NB4 (cell line): ENCODE data around the gene SALL3.

Source experiments
- DNase-seq: peaks from one replicate; pipeline ENCODE4 v3.0.0; 2010; ENCODE audit warnings: low read depth
- H3K4me3 ChIP-seq: one replicate; pipeline ENCODE4 v1.5.1; 2011; ENCODE audit warnings: mild to moderate bottlenecking, low read depth, low read length, moderate library complexity
- MYC ChIP-seq: IDR thresholded peaks from 2 replicates; pipeline ENCODE4 v1.6.1; 2011; ENCODE audit warnings: low read depth, low read length
- POLR2A ChIP-seq: IDR thresholded peaks from 2 replicates; pipeline ENCODE4 v1.6.1; 2011; ENCODE audit warnings: mild to moderate bottlenecking; ENCODE audit not compliant: insufficient read length; ENCODE audit errors: extremely low read depth
- TF ChIP-seq, protein P1 (sequence below): IDR thresholded peaks from one replicate; pipeline ENCODE4 v1.5.1; 2012; ENCODE audit warnings: low read depth, low read length
- TF ChIP-seq, protein P2 (sequence below): IDR thresholded peaks from 2 replicates; pipeline ENCODE4 v1.6.1; 2011; ENCODE audit warnings: low read depth, low read length

The SALL3 gene

DNA sequence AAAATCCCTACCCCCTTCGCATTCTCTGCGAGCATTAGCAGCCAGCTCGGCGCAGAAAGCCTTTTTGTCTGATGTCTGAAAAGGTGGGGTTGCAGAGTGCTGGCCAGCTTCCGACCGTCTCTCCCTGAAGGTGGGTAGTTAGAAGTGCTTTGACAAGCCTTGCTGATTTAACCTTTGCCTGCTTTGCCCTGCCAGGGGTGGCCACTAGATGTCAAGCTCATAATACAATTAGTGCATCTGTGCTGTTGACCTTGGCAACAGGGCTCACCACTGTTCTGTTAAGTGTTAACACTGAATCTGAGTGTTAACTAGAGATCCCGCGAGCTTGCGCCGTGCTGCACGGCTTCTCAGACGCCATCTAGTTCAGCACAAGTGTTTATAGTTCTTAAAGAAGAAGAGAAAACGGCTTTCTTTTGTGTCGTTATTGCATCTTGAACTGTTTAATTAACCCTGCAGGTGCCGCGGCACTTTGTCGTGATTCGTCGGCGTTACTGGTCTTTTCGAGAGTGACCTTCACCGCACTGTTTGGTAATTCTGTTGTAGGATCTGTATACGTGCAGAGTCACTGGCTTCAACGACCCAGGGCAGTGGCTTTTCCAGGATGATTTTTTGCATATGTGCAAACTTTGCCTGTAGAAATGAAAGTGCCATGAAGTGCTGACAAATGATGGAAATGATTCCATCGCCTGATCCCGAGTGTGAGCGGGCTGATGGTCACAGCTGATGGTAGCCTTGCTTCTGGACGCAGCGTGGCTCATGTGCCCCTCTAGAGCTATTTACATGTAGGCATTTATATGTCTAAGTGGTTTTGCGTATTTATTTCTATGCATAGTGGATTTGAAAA is 5.5 kb downstream of the SALL3 start:
- TF ChIP-seq, protein P1, sequence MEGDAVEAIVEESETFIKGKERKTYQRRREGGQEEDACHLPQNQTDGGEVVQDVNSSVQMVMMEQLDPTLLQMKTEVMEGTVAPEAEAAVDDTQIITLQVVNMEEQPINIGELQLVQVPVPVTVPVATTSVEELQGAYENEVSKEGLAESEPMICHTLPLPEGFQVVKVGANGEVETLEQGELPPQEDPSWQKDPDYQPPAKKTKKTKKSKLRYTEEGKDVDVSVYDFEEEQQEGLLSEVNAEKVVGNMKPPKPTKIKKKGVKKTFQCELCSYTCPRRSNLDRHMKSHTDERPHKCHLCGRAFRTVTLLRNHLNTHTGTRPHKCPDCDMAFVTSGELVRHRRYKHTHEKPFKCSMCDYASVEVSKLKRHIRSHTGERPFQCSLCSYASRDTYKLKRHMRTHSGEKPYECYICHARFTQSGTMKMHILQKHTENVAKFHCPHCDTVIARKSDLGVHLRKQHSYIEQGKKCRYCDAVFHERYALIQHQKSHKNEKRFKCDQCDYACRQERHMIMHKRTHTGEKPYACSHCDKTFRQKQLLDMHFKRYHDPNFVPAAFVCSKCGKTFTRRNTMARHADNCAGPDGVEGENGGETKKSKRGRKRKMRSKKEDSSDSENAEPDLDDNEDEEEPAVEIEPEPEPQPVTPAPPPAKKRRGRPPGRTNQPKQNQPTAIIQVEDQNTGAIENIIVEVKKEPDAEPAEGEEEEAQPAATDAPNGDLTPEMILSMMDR = peak; percentile 23
- no peak for TF ChIP-seq MYC
- DNase-seq = peak; percentile 51
- no peak overlapping the region for H3K4me3 ChIP-seq

DNA sequence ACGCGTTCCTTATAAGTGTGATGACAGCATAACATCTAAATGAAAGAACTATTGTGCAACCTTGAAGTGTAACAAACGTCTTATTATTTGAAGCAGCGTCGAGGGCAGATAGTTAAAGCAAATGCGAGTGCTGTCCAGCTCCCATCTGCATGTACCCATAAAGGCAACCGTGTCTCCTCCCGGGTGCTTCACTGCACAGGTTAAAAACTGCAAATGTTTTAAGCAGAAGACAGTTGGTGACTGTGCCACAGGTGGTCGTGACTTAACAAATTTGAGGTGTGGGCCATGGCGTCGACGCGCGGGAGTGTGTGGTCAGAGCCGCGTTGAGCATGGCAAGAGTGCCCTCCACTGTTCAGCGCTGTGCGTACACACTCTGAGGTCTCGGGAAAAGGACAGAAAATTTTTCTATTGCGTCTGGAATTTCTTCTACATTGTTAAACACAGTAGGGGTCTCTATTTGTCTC is 6.4 kb downstream of the SALL3 start:
- DNase-seq = peak; percentile 68
- no peak overlapping the region for H3K4me3 ChIP-seq
- TF ChIP-seq, protein P1 = peak; percentile 62
- TF ChIP-seq POLR2A (no peak), MYC (no peak)
- TF ChIP-seq, protein P2, sequence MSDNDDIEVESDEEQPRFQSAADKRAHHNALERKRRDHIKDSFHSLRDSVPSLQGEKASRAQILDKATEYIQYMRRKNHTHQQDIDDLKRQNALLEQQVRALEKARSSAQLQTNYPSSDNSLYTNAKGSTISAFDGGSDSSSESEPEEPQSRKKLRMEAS = no peak

DNA sequence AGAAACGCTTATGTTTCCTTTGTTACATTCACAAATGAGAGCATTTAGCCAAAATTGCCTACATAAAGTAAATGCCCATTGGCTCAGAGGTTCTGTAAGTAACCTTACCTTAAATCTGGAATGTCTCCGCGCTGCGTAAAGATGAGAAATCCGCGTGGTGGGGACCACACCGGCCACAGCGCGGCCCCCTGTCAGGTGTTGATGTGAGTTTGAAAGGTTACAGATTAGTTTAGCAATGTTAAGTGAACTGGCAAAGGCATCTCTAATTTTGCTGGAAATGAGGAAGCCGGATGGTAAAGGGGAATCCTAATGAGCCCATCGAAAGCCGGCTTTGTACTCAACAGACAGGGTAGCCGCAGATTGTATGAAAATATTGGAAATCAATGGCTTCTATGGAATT is 11.8 kb downstream of the SALL3 start:
- no peak for DNase-seq
- no peak overlapping the region for H3K4me3 ChIP-seq
- TF ChIP-seq, protein P2 = no peak
- TF ChIP-seq, protein P1 = no peak
- TF ChIP-seq POLR2A (no peak), MYC (no peak)

DNA sequence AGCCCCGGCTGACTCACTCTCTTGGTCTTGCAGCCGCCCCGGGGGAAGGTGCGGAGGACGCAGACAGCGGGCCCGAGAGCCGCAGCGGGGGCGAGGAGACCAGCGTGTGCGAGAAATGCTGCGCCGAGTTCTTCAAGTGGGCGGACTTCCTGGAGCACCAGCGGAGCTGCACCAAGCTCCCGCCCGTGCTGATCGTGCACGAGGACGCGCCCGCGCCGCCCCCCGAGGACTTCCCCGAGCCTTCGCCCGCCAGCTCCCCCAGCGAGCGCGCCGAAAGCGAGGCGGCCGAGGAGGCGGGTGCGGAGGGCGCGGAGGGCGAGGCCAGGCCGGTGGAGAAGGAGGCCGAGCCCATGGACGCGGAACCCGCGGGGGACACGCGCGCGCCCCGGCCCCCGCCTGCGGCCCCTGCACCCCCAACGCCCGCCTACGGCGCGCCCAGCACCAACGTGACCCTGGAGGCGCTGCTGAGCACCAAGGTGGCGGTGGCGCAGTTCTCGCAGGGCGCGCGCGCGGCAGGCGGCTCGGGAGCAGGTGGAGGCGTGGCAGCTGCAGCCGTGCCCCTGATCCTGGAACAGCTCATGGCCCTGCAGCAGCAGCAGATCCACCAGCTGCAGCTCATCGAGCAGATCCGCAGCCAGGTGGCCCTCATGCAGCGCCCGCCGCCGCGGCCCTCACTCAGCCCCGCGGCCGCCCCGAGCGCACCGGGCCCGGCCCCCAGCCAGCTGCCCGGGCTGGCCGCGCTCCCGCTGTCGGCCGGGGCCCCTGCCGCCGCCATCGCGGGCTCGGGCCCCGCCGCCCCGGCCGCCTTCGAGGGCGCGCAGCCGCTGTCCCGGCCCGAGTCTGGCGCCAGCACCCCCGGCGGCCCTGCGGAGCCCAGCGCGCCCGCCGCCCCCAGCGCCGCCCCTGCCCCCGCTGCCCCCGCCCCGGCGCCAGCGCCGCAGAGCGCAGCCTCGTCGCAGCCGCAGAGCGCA is 12.7 kb downstream of the SALL3 start:
- DNase-seq = no peak
- no peak overlapping the region for H3K4me3 ChIP-seq
- TF ChIP-seq MYC (no peak), POLR2A (no peak)
- TF ChIP-seq, protein P1 = no peak
- TF ChIP-seq, protein P2 = no peak

DNA sequence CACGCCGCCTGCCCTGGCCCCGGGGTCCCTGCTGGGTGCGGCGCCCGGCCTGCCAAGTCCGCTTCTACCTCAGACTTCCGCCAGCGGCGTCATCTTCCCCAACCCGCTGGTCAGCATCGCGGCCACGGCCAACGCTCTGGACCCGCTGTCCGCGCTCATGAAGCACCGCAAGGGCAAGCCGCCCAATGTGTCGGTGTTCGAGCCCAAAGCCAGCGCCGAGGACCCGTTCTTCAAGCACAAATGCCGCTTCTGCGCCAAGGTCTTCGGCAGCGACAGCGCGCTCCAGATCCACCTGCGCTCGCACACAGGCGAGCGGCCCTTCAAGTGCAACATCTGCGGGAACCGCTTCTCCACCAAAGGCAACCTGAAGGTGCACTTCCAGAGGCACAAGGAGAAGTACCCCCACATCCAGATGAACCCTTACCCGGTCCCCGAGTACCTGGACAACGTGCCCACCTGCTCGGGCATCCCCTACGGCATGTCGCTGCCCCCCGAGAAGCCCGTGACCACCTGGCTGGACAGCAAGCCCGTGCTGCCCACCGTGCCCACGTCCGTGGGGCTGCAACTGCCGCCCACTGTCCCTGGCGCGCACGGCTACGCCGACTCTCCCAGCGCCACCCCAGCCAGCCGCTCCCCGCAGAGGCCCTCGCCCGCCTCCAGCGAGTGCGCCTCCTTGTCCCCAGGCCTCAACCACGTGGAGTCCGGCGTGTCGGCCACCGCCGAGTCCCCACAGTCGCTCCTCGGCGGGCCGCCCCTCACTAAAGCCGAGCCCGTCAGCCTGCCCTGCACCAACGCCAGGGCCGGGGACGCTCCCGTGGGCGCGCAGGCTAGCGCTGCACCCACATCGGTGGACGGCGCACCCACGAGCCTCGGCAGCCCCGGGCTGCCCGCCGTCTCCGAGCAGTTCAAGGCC is 13.7 kb downstream of the SALL3 start:
- no peak overlapping the region for H3K4me3 ChIP-seq
- TF ChIP-seq, protein P1 = no peak
- TF ChIP-seq MYC = no peak
- no peak for TF ChIP-seq POLR2A
- TF ChIP-seq, protein P2 = no peak
- DNase-seq = no peak
